Mesodermal cell (in vitro differentiated cells): ENCODE data around the gene ATE1.

Experiments used
- H3K27ac ChIP-seq: 2 replicates; pipeline ENCODE4 v1.7.0; 2013; ENCODE audit warnings: mild to moderate bottlenecking, low read depth, low read length, moderate library complexity; ENCODE audit not compliant: severe bottlenecking
- H3K36me3 ChIP-seq: 2 replicates; pipeline ENCODE4 v1.7.1; 2013; ENCODE audit warnings: mild to moderate bottlenecking, low read length, moderate library complexity; ENCODE audit not compliant: control insufficient read depth, insufficient read depth
- H3K4me1 ChIP-seq: one replicate; pipeline ENCODE4 v1.7.1; 2013; ENCODE audit warnings: mild to moderate bottlenecking, low read length; ENCODE audit not compliant: insufficient read depth, control insufficient read depth, poor library complexity, severe bottlenecking
- H3K4me3 ChIP-seq: 2 replicates; pipeline ENCODE4 v1.7.0; 2013; ENCODE audit warnings: low read length, control low read depth, mild to moderate bottlenecking; ENCODE audit not compliant: insufficient read depth, poor library complexity, severe bottlenecking; ENCODE audit errors: extremely low read depth
- H3K9me3 ChIP-seq: 2 replicates; pipeline ENCODE4 v1.7.1; 2013; ENCODE audit warnings: mild to moderate bottlenecking, low read length, moderate library complexity; ENCODE audit not compliant: control insufficient read depth
- WGBS, 2 experiments: methylation state at CpG; one replicate each; pipeline ENCODE4 v1.1.5; 2013; ENCODE audit warnings: missing lambda C conversion rate in 2 of 2; ENCODE audit not compliant: insufficient coverage in 2 of 2; 5-methylcytosine and 5-hydroxymethylcytosine counted together

The ATE1 gene

DNA sequence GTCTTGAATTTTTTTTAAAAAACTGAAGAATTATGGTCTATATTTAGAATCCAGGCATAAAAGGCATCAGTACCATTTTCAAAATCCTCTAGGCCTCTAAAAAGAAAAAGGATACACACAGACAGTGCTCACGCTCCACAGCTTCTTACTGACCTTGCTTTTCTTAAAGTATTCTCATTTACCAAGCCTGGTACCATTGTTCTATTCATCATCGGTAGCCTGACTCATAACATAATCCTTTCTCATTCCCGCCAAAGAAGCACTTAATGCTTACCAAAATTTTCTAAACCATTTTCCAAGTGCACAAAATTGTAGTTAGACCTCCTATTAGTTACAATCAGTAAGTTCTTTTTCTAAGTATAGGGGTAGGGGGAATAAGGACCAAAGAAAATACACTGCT lies 54.6 kb downstream of the ATE1 start:
- WGBS, 2 experiments = 92 to 95% methylated on average over 2 of the region's 3 CpGs
- H3K9me3 ChIP-seq = no peaks in the 10 kb centered on the region
- H3K27ac ChIP-seq = no peak overlapping the region

DNA sequence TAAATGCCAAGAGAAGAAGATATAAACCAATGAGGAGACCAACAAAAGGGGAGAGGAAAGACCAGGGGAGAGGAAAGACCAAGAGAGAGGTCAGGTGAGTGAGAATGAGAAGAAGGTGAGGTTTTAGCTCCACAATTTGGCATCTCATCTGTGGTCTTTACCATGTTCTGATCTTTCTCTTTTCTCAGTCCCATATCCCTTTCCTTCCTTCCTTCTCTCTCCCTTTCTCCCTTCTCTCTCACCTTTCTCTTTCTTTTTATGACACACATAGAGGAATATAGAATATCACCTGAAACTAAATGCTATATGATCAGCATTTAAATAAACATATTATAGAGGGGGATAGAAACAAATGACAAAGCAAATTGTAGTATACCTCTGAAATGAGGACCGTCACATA lies 57.4 kb downstream of the ATE1 start:
- H3K9me3 ChIP-seq = no peaks in the 10 kb centered on the region
- peaks cover 16% of the 10 kb centered on the region for H3K36me3 ChIP-seq
- WGBS, 2 experiments = 100% methylated on average over 1 of the region's 1 CpG; no CpG with 5 or more reads in 1 of the 2 experiments
- H3K4me1 ChIP-seq = no peaks in the 10 kb centered on the region
- H3K27ac ChIP-seq = no peak overlapping the region
- H3K4me3 ChIP-seq = no peak overlapping the region

More for the DNA sequence above, 54.6 kb downstream of the ATE1 start:
- Histone ChIP-seq H3K36me3 (peaks cover 21% of the 10 kb centered on the region), H3K4me1 (no peaks in the 10 kb centered on the region), H3K4me3 (no peak overlapping the region)

DNA sequence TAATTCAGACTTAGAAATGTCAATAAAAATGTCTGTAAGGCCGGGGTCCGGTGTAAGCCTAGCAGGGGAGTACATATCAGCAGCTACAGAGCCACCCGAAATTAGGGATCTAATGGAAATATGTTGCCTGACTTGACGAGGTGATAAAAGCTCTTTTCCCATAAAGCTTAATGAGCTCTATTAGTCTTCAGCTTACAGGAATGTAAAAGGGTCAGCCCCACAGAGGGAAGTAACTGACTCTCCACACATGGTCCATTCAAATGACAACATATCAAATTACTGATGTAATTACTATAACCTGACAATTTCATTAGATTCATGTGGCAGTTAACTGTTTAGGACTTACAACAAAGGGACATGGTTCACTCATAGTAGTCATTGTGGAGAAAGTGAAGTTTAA lies 62.3 kb downstream of the ATE1 start:
- 83 to 96% methylated on average over 3 of the region's 4 CpGs for WGBS, 2 experiments
- no peaks in the 10 kb centered on the region for H3K9me3 ChIP-seq
- peaks cover 29% of the 10 kb centered on the region for H3K36me3 ChIP-seq
- H3K4me3 ChIP-seq = no peak overlapping the region
- H3K4me1 ChIP-seq = no peaks in the 10 kb centered on the region
- H3K27ac ChIP-seq = no peak overlapping the region

GRCh38 chr10:121864653-121865052 lies 63.2 kb downstream of the ATE1 start:
- no CpG with 5 or more reads among the region's 3 CpGs for WGBS, 2 experiments
- Histone ChIP-seq H3K27ac (no peak overlapping the region), H3K36me3 (peaks cover 29% of the 10 kb centered on the region), H3K4me1 (no peaks in the 10 kb centered on the region), H3K4me3 (no peak overlapping the region), H3K9me3 (no peaks in the 10 kb centered on the region)

DNA sequence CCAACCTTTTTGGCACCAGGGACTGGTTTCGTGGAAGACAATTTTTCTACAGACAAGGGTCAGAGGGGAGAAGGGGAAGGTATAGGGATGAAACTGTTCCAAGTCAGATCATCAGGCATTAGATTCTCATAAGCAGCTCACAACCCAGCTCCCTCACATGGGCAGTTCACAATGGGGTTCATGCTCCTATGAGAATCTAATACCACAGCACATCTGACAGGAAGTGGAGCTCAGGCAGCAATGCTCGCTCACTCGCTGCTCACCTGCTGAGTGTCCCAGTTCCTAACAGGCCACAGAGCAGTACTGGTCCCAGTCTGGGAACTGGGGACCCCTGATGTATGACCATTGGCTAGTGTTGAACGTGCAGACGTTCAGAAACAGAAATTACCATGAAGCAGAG lies 63.7 kb downstream of the ATE1 start:
- Histone ChIP-seq H3K4me1 (no peaks in the 10 kb centered on the region), H3K36me3 (peaks cover 25% of the 10 kb centered on the region), H3K27ac (no peak overlapping the region), H3K4me3 (no peak overlapping the region), H3K9me3 (no peaks in the 10 kb centered on the region)
- WGBS, 2 experiments = 50 to 67% methylated on average over 2 to 3 of the region's 5 CpGs

DNA sequence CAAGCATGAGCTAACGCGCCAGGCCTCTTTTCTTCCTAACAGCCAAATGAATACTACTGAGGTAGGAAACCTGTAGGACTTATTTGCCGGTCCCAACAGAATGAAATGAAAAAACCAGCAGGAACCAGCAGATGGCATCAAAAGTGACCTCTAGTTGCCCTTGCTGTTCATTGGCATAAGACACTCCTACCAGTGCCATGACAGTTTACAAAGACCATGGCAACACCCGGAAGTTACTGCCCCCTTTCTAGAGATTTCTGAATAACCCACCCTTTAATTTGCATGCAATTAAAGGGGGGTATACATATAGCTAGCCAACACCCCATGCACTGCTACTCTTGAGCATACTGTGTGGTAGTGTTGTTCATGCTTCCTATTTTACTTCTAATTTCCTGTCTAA lies 65.2 kb downstream of the ATE1 start:
- Histone ChIP-seq H3K36me3 (peaks cover 27% of the 10 kb centered on the region), H3K4me1 (no peaks in the 10 kb centered on the region), H3K4me3 (no peak overlapping the region), H3K9me3 (no peaks in the 10 kb centered on the region), H3K27ac (no peak overlapping the region)
- WGBS, 2 experiments = 100% methylated on average over 2 of the region's 4 CpGs; no CpG with 5 or more reads in 1 of the 2 experiments

DNA sequence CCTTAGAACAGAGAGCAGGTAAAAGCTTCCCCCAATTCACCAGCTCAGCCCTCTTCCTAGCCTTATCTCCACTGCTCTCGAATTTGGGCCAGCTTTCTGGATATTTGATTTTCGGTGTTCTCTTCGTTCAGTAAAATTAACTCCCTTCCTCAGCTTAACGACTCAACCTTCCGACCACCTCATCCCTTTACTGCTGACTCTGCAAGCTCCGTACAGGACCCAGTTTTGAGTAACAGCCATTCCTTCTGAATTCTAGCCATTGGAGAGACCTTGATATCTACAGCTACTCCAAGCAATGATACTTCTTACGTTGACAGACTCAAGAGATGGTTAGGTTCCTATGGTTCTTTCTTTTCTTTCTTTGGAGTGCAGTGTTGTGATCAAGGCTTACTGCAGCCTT lies 65.8 kb downstream of the ATE1 start:
- H3K27ac ChIP-seq = no peak overlapping the region
- peaks cover 33% of the 10 kb centered on the region for H3K36me3 ChIP-seq
- H3K4me1 ChIP-seq = no peaks in the 10 kb centered on the region
- 91 to 94% methylated on average over 6 to 7 of the region's 7 CpGs for WGBS, 2 experiments
- H3K4me3 ChIP-seq = no peak overlapping the region
- peaks cover 4% of the 10 kb centered on the region for H3K9me3 ChIP-seq

DNA sequence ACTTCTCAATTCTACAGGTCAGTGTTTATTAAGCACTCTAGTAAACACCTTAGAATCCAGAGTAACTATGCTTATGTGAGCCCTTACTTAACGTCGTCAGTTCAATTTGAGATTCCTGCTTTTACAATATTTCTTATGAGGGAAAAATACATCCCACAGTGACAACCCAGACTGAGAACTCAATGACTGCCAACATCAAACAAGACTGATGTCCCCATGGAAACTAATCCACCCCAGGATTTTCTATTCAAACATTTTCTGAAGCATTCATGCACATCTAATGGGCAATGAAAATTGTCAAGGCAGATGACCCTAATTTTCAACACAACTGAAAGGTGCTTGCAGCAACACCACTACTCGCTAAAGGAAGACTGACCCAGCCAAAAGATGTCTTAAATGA lies 67.0 kb downstream of the ATE1 start:
- 88 to 100% methylated on average over 1 of the region's 3 CpGs for WGBS, 2 experiments
- Histone ChIP-seq H3K9me3 (peaks cover 4% of the 10 kb centered on the region), H3K36me3 (peaks cover 43% of the 10 kb centered on the region), H3K27ac (no peak overlapping the region), H3K4me1 (no peaks in the 10 kb centered on the region), H3K4me3 (no peak overlapping the region)

DNA sequence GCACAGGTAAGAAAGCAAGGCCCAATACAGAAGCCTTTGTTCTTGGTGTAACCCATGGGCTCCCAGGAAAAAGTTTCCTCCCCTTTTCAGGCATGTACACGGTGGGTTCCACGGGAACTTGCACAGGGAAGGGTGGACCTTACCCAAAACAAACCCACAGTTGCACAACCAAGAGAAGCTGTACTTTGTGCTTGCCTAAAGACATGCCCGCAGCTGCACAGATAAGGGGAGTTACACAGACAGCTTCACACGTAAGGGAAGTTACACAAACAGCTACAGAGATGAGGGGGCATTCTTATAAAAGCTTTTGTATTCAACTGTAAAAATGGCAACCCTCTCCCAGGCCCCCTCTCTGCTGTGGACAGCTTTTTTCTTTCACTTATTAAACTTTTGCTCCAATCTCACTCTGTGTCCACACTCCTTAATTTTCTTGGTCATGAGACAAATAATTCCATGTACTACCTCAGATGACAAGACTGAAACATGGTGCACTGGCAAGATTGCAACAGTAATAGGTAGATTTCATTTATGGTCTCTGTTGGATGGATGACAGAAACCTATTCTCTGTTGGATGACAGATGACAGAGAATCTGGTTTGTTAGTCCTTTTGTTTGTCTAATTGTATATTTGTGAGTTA lies 72.9 kb downstream of the ATE1 start:
- Histone ChIP-seq H3K9me3 (peaks cover 8% of the 10 kb centered on the region), H3K36me3 (peaks cover 34% of the 10 kb centered on the region), H3K4me1 (no peaks in the 10 kb centered on the region), H3K27ac (no peak overlapping the region), H3K4me3 (no peak overlapping the region)
- 50 to 100% methylated on average over 2 of the region's 4 CpGs for WGBS, 2 experiments

DNA sequence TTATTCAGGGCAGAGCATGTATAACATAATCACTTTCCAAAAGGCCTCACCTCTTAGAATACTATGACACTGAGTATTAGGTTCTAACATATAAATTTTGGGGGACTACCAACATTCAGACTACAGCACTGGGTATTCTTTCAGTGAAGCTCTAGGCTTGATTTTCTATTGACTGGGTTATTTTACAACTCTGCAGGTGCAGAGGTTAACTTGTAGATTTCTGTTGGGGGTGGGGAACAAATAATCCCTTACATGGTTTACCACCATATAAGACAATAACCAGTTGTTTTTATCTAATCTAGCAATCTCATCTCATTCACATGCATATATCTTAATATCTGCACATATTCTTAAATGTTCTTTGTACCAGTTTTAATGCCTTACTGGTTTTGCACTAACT lies 73.9 kb downstream of the ATE1 start:
- H3K36me3 ChIP-seq = peaks cover 40% of the 10 kb centered on the region
- no peaks in the 10 kb centered on the region for H3K4me1 ChIP-seq
- peaks cover 8% of the 10 kb centered on the region for H3K9me3 ChIP-seq
- H3K27ac ChIP-seq = no peak overlapping the region
- no peak overlapping the region for H3K4me3 ChIP-seq

DNA sequence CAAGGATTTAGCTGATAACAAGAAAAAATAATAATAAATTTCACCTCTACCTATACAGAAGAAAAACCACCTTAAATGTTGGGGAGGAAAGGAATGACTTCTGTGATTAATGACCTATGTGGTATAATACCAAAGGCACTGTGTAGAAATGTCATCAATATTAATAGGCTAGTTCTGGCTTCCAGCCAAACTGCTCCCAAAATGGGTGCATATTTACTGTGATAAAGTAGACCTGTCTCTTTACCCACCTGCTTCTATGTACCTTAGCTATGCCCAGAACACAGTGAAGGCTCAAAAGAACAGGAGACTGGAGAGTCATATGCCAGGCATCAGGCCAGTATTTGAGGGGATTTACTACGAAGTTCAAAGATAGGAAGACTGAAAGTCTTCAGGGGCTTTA lies 76.0 kb downstream of the ATE1 start:
- no peak overlapping the region for H3K4me3 ChIP-seq
- H3K27ac ChIP-seq = no peak overlapping the region
- WGBS, 2 experiments = 86% methylated on average over 1 of the region's 1 CpG; no CpG with 5 or more reads in 1 of the 2 experiments
- no peaks in the 10 kb centered on the region for H3K4me1 ChIP-seq
- peaks cover 4% of the 10 kb centered on the region for H3K9me3 ChIP-seq
- peaks cover 30% of the 10 kb centered on the region for H3K36me3 ChIP-seq
